PFSK-1 (cell line): ENCODE results near the gene MEGF11.

Experiments
- POLR2AphosphoS5 ChIP-seq: IDR thresholded peaks from 2 replicates; pipeline ENCODE4 v1.6.1; 2012; ENCODE audit warnings: low read depth, mild to moderate bottlenecking, control low read depth, low read length, moderate library complexity
- REST ChIP-seq, 2 experiments: IDR thresholded peaks; 2 replicates each; pipeline versions ENCODE4 v1.6.1 to v1.8.0; 2011 to 2012; ENCODE audit warnings: low read depth in 2 of 2, low read length in 2 of 2, control low read depth in 1 of 2, inconsistent platforms in 1 of 2, mild to moderate bottlenecking in 1 of 2, moderate library complexity in 1 of 2; ENCODE audit not compliant: insufficient read depth in 1 of 2

DNA sequence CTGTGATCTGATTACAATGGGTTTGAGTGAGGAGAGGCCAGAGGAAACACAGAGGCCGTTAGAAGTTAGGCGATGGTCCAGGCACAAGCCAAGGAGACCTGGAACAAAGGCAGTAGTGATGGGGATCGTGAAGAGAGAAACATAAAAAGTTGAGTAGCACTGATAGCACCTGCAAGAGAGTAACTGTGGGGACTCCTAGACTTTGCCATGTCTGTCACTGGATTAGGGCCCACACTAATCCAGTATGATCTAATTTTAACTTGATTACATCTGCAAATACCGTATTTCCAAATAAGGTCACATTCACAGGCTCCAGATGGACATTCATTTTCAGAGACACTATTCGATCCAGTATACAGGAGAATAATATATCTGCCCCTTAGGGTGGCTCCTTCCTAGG lies 239.5 kb downstream of the MEGF11 start:
- TF ChIP-seq POLR2AphosphoS5 (no peak), REST (IDR thresholded peaks at IDR 0.05; ENCODE audit: insufficient read depth in 1 of 2, low read depth in 2 of 2, low read length in 2 of 2) (no peak)
